Chondrocyte (in vitro differentiated cells): ENCODE results near the gene LIMK1. TPM values are rescaled to one million over a fixed set of nuclear protein-coding genes. Genes with fewer than 3 reads are reported as not detected.

Experiments
- DNase-seq: peaks from one replicate; pipeline ENCODE4 v3.0.0; 2021; ENCODE audit warnings: mixed read lengths, low spot score
- H3K27ac Mint-ChIP-seq: one replicate; pipeline ENCODE4 v1.8.0; 2021; ENCODE audit warnings: mild to moderate bottlenecking, moderate library complexity, mixed read lengths; ENCODE audit not compliant: unreplicated experiment
- H3K27me3 Mint-ChIP-seq: 2 replicates; pipeline ENCODE4 v1.8.0; 2021; ENCODE audit warnings: low read depth, mixed read lengths
- H3K36me3 Mint-ChIP-seq: 2 replicates; pipeline ENCODE4 v1.8.0; 2021; ENCODE audit warnings: low read depth, mixed read lengths
- H3K4me1 Mint-ChIP-seq: 2 replicates; pipeline ENCODE4 v1.8.0; 2021; ENCODE audit warnings: low read depth, mild to moderate bottlenecking, mixed read lengths
- H3K4me3 Mint-ChIP-seq: one replicate; pipeline ENCODE4 v1.8.0; 2021; ENCODE audit warnings: mild to moderate bottlenecking, moderate library complexity, mixed read lengths; ENCODE audit not compliant: unreplicated experiment
- H3K9me3 Mint-ChIP-seq: 2 replicates; pipeline ENCODE4 v1.8.0; 2021; ENCODE audit warnings: low read depth, mixed read lengths
- CTCF ChIP-seq: fragments of 200-600 bp; sonication (generic); IDR thresholded peaks from 2 replicates; pipeline ENCODE4 v1.5.0; 2021; ENCODE audit warnings: antibody characterized with exemption, mild to moderate bottlenecking, moderate library complexity
- total RNA-seq: library from RNA; stranded (reverse); gene quantifications from 3 replicates; pipeline ENCODE4 v1.2.1, GENCODE V29; 2021

LIMK1 gene
- total RNA-seq, 1 donor from 2014 or later = 41.5 TPM

DNA sequence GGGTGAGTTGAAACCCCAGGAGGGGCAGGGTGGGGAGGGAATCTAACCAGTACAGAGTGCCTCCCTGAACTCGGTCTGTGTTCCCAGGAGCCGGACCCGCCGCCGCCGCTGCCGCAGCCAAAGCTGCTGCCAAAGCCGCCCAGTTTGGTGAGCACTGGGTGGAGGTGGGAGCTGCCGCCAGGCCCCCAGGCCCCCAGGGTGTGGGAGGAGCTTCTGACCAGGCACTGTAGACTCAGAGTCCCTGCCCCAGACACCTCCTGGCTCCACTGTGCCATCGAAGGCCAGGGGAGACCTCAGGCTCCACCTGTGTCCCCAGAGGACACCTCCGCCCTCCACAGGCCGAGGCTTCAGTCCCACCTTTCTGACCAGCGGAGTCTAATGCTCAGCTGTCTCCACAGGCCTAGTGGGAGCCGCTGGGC, 20.4 kb upstream of the LIMK1 start:
- no peak overlapping the region for H3K4me3 Mint-ChIP-seq
- H3K4me1 Mint-ChIP-seq = peaks cover 25% of the 10 kb centered on the region
- TF ChIP-seq CTCF = no peak
- H3K36me3 Mint-ChIP-seq = peaks cover 53% of the 10 kb centered on the region
- H3K27me3 Mint-ChIP-seq = no peaks in the 10 kb centered on the region
- DNase-seq = no peak
- peak overlapping the region; percentile 90 for H3K27ac Mint-ChIP-seq
- H3K9me3 Mint-ChIP-seq = no peaks in the 10 kb centered on the region

- peak overlapping the region; percentile 83 for H3K27ac Mint-ChIP-seq
- DNase-seq = no peak
- H3K36me3 Mint-ChIP-seq = peaks cover 49% of the 10 kb centered on the region
- TF ChIP-seq CTCF = no peak
- H3K27me3 Mint-ChIP-seq = no peaks in the 10 kb centered on the region
- peaks cover 21% of the 10 kb centered on the region for H3K4me1 Mint-ChIP-seq
- H3K9me3 Mint-ChIP-seq = no peaks in the 10 kb centered on the region
- no peak overlapping the region for H3K4me3 Mint-ChIP-seq
Observed at GRCh38 chr7:74063646-74064045, 20.0 kb upstream of the LIMK1 start.

DNA sequence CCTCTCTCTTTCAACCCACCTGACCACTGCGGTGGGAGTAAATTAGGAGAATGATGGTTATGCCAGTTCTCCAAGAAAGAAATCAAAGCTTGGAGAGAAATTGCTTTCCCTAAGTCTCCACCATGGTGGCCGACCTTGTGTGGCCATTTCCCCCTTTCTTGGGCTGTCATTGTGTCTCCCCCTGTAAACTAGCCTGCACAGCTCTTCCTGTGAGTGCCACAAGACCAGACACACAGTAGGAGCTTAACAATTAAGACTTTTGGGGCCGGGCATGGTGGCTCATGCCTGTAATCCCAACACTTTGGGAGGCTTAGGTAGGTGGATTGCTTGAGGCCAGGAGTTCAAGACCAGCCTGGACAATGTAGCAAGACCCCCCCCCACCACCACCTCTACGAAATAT, 18.9 kb upstream of the LIMK1 start:
- Mint-ChIP-seq H3K9me3 (no peaks in the 10 kb centered on the region), H3K36me3 (peaks cover 48% of the 10 kb centered on the region), H3K4me1 (peaks cover 26% of the 10 kb centered on the region), H3K27me3 (no peaks in the 10 kb centered on the region), H3K27ac (peak overlapping the region; percentile 89), H3K4me3 (no peak overlapping the region)
- no peak for TF ChIP-seq CTCF
- no peak for DNase-seq

DNA sequence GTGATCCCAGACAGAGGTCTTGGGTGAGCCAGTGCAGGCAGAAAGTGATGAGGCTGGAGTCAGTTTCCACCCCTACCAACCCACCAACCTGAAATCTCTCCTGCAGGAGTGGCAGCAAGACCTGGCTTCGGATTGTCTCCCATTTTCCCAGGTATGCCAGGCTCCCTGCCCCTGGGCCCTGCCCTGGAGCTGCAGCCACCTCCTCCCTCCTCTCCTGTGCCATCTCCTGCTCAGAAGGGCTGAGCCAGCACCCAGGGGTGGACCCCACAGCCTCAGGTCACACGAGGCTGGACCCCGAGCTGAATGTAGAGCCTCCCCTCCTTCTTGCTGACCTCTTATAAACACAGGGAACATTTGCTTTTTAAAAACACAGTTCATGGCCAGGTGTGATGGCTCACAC, 17.0 kb upstream of the LIMK1 start:
- H3K27me3 Mint-ChIP-seq = no peaks in the 10 kb centered on the region
- DNase-seq = no peak
- H3K4me3 Mint-ChIP-seq = no peak overlapping the region
- peaks cover 20% of the 10 kb centered on the region for H3K4me1 Mint-ChIP-seq
- no peaks in the 10 kb centered on the region for H3K9me3 Mint-ChIP-seq
- H3K27ac Mint-ChIP-seq = peak overlapping the region; percentile 73
- TF ChIP-seq CTCF = no peak
- H3K36me3 Mint-ChIP-seq = peaks cover 41% of the 10 kb centered on the region

DNA sequence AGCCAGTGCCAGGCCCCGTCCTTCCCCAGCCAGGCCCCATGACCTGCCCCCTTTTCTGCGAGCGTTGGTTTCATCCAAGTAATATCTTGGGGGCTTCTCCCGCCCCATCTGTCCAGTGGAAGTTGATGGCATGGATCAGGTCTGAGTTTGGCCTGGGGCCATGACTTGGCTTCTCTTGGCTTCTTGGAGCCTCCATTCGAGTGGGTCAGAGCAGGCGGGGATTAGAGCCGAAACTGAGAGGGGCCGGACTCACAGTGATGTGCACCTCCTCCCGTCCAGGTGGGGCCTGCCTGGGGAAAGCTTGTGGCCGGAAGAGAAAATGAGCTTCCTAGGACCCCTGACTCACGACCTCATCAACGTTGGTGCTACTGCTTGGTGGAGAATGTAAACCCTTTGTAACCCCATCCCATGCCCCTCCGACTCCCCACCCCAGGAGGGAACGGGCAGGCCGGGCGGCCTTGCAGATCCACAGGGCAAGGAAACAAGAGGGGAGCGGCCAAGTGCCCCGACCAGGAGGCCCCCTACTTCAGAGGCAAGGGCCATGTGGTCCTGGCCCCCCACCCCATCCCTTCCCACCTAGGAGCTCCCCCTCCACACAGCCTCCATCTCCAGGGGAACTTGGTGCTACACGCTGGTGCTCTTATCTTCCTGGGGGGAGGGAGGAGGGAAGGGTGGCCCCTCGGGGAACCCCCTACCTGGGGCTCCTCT, 15.1 kb upstream of the LIMK1 start:
- Mint-ChIP-seq H3K27me3 (no peaks in the 10 kb centered on the region), H3K4me3 (no peak overlapping the region), H3K27ac (peak overlapping the region; percentile 84), H3K4me1 (peaks cover 10% of the 10 kb centered on the region), H3K9me3 (no peaks in the 10 kb centered on the region), H3K36me3 (peaks cover 30% of the 10 kb centered on the region)
- DNase-seq = no peak
- TF ChIP-seq CTCF = no peak
